T1000 (cell line): ENCODE results near the gene COQ10B.
"Not testable (repeated sequence)": the region's sequence is repeated elsewhere in the genome, so short reads cannot be mapped to it uniquely, and the experiment has no call there.

Source experiments
- DNase-seq: peaks from one replicate; lab custom pipeline; 2025; ENCODE audit warnings: mixed read lengths; lab: John Stamatoyannopoulos, UW

The COQ10B gene

GRCh38 chr2:197450935-197451358 is 2.4 kb upstream of the COQ10B start:
- DNase-seq = not testable (repeated sequence)

DNA sequence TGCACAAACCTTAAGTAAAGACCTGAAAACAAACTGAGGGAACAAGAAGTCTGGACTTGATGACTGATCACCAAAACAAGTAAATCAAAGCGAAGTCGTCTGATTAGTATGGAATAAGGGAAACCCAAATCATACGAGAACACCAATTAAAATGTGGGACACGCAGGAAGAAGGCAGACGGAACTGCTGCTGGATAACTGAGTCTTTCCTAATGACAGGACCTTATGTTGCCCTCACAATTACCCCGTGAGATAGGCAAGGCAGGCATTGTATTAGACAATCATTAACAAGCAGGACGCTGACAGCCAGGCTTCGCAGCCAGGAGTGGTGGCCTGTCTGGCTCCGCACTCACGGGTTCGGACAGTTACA is 614 bp upstream of the COQ10B start:
- no peak for DNase-seq

GRCh38 chr2:197453914-197454398 is 604 bp downstream of the COQ10B start:
- peak; percentile 63 for DNase-seq

DNA sequence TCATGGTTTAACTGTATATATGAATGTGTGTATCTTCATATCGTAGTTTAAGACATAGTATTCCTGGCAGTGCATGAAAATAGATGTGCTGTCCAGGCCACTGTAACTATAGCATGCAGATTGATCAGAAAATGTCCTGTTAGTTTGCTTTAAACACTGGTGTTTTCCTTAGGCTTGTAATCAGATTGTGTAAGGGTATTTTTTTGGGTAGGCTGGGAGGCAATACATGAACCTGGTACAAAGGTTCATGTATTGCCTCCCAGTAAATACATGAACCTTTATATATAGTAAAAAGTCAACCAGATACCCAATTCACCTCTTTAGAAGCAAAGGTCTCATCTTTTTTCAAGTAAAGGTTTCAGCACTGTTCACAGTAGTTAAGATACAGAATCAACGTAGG is 1.6 kb downstream of the COQ10B start:
- no peak for DNase-seq

DNA sequence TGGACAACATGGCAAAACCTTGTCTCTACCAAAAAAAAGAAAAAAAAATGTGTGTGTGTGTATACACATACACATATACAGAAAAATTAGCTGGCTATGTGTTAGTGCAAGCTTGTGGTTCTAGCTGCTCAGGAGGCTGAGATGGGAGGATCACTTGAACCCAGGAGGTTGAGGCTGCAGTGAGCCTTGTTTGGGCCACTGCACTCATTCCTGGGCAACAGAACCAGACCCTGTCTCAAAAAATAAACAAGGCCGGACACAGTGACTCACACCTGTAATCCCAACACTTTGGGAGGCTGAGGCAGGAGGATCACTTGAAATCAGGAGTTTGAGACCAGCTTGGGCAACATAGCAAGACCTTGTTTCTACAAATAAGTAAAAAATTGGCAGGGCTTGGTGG is 2.1 kb downstream of the COQ10B start:
- no peak for DNase-seq

- DNase-seq = no peak
Observed at GRCh38 chr2:197460649-197461048, 7.3 kb downstream of the COQ10B start.

DNA sequence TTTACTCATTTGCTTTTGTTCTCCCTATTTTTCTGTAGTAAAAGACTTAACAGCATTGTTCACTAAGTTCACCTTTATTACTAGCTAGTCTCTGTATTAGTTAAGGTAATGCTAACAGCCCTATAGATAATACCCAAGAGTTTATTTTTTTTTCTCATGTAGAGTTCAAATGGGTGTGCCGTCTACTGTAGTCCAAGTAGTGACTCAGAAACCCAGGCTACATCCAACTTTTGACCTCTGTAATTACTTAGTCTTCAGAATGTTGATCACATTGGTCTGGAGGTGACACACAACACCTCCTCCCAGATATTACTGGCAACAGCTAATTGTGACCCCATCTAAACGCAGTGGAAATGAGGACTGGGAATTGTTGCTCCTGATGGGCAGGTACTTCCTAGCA is 7.7 kb downstream of the COQ10B start:
- no peak for DNase-seq

DNA sequence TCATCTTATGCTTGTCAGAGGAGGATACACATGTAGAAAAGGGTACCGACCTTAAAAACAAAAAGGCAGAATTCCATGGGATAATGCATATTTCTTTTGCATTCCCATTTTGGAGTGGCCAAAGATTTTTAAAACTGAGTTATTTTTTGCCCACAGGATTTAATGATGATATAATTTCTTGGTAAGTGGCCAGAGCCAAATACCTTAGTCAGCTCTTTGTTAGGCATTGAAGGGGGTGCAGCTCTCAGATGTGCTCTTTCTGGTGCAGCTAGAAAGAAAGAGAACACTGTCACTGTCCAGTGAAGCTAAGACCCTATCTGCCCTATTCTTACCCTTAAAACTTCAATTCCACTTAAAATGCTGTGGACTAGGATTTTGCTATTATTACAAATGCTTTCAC is 10.8 kb downstream of the COQ10B start:
- no peak for DNase-seq

GRCh38 chr2:197472166-197472565 is 18.8 kb downstream of the COQ10B start:
- no peak for DNase-seq

DNA sequence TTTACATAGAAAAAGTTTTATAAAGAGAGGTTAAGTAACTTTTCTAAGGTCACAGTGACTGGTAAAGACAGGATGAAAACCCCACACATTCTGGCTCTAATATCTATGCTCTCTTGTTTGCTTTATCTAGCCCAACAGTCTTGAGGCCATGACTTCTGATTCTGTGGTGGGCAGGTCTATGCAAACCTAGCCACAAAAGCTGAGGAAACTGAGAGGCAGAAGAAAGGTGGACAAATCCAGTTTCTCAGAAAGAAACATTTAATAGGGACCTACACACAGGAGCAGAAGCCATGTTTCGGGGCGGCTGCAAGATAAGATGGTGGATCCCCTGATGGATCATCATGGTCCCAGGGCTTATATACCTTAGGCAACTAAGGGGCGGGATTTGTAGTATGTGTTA is 24.4 kb downstream of the COQ10B start:
- DNase-seq = no peak

DNA sequence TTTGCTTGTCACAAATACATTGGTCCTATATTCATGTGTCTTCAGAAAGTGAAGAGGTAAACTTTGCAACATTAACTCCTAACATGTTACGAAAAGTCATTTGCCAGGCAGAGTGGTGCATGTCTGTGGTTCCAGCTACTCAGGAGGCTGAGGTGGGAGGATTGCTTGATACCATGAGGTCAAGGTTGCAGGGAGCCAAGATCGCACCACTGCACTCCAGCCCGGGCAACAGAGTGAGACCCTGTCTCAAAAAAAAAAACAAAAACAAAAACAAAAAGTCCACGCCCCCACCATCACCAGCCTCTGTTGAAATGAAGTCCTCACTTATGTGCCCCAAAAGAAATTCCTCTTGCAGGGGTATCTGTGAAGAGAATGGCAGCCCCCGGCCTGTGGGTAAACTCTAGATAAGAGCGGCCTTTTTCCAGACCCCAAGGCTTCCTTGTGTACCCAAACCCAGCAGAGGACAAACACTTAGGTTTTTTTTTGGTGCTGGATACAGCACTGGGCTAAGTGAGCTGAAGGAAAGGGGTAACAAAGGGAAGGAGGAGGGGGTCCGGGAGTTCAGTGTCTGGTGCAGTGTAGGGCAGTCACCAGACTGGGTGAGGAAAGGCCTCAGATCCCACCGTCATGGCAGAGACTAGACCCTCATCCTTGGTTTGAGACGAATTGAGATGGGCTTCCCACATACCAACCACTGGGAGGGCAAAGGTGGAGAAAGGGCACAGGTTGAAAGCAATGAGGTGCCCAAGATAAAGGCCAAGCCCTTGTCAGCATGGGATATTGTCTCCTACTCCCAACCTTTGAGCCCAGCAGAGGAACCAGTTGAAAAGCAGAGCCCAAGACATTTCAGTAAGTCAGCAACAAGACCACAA is 27.0 kb downstream of the COQ10B start:
- no peak for DNase-seq

- not testable (repeated sequence) for DNase-seq
Observed at GRCh38 chr2:197484248-197484647, 30.9 kb downstream of the COQ10B start.

DNA sequence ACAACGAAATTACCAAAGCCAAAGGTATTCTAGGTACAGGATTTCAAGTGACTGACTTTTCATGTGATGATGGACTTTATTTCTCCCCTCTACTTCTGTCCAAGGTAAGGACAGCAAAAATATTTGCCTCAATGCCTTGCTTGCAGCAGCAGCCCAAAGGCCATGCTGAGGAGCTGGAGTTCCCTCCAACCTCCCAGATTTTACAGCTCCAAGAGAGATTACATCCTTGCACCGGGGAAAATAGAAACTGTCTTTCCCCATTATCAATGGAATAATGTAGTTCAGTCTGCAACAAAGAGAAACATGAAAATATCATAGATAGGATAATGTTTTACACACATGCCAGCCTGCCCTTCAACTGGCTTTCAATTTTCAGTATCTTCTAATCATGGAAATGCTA is 32.8 kb downstream of the COQ10B start:
- DNase-seq = no peak

DNA sequence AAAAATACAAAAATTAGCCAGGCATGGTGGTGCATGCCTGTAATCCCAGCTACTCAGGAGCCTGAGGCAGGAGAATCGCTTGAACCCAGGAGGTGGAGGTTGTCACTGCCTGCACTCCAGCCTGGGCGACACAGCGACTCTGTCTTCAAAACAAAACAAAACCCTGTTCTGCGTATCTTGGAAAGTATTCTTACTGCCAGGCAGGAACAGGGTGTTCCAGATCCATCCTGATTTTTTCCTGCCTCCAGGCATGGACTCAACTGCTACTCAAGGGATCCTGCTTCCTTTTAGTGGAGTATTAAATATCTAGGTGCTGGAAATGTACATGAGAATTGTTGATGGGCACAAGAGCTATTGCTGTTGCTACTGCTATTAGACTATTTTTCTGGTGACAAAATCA is 34.0 kb downstream of the COQ10B start:
- DNase-seq = no peak

GRCh38 chr2:197495433-197496134 is 42.2 kb downstream of the COQ10B start:
- DNase-seq = no peak

- no peak for DNase-seq
Observed at GRCh38 chr2:197496695-197497094, 43.3 kb downstream of the COQ10B start.

DNA sequence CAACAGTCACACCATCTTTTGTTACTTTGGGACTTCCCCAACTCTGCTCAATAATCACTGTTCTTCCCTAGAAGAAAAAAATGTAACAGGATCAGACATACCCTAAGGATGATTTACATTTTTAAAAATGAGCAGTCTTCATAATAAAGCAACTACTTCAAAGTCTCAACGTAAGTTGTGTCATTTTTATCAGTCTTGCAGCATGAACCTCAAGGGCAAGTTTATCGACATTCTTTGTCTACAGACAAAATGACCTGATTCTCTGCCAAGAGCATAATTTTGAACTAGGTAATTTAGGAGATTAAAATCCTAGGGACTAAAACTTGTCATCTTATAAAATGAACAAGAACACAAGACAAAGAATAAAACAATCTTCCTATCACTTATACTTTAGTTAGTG is 44.0 kb downstream of the COQ10B start:
- DNase-seq = no peak

GRCh38 chr2:197498235-197498936 is 45.0 kb downstream of the COQ10B start:
- DNase-seq = no peak

DNA sequence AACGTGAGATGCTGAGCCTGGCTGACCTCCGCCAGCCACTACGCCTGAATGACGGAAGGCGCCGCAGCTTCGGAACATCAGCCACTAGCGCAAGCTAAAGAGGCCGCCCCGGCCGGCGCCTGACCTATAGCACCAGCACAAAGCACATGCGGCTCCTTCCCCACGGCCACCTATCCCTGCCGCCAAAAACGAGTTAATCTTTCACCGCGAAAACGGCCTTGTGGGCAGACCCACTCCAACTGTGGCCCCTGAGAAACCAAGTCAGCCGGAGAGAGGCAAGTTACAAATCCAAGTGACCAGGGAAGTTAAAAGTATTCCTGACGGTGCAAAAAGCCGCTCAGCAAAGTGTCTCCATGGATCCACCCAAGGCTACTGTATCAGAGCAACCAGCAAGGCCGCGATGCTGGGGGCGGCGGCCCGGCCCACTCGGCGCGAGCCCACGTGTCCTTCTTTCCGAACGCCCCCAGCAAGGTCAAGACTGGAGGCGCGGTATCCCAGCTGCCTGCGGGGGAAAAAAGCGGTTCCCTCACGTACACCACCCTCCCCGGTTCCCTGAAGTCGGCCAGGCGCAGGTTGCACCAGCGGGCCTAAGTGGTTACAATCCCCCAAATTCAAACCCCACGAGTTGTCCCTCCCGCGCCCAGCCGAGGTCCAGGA is 45.7 kb downstream of the COQ10B start:
- DNase-seq = no peak

GRCh38 chr2:197499594-197500502 is 46.5 kb downstream of the COQ10B start, which contains the start of the genes HSPD1 and HSPE1:
TSS of gene HSPD1 (minus strand) at chr2:197499840. CDS start at chr2:197498848, 992 bp downstream.
TSS of gene HSPE1 (plus strand) at chr2:197500379. CDS start at chr2:197500437, 58 bp downstream.
- peak; percentile 96 for DNase-seq
